GM21390 (cell line): ENCODE data around the gene C19orf67.
A peak's percentile ranks its signal among the peaks of the same experiment; 100 is the strongest.

Experiments used
- ATAC-seq: cut with Tn5 transposase; IDR thresholded peaks from one replicate; pipeline ENCODE4 v1.9.1; 2021; ENCODE audit not compliant: unreplicated experiment

Gene C19orf67

GRCh38 chr19:14085309-14085995 lies at the start of gene C19orf67:
TSS of gene C19orf67 (minus strand) at chr19:14085783. CDS start at chr19:14085627, 156 bp downstream.
- ATAC-seq = no peak

- no peak for ATAC-seq
Measured at GRCh38 chr19:14135355-14135754, 49.8 kb upstream of the C19orf67 start.

DNA sequence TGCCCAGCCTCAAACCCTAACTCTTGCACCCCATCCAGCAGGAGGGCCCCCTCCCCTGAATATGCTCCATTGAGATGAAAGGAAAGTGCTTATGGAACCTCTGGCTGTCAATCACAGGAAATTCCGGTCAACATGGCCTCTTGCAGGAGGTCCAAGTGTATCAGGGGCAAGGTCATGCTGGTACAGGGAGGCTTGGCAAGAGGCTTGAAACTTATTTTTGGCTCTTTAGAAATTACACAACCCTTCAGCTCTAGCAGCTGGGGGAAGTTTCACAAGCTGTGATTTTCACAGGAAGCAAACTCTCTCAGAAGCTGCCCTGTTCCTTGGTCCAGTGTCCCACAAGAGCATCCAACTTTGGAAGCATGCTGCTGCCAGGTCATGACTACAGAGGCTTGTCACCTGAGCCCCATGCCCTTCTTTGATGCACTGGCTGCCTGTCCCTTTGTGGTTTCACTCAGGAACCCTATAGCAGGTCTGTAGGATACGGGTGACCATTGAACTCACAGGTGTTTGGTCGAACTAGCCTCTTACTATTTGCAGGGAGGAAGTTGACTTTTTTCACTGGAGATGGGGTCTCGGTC lies 42.4 kb upstream of the C19orf67 start:
- ATAC-seq = no peak

- ATAC-seq = no peak
Measured at GRCh38 chr19:14127176-14127575, 41.6 kb upstream of the C19orf67 start.

GRCh38 chr19:14122924-14123323 lies 37.3 kb upstream of the C19orf67 start:
- ATAC-seq = no peak

GRCh38 chr19:14120497-14120780 lies 34.9 kb upstream of the C19orf67 start:
- no peak for ATAC-seq

- no peak for ATAC-seq
Measured at GRCh38 chr19:14119644-14120496, 34.3 kb upstream of the C19orf67 start.

DNA sequence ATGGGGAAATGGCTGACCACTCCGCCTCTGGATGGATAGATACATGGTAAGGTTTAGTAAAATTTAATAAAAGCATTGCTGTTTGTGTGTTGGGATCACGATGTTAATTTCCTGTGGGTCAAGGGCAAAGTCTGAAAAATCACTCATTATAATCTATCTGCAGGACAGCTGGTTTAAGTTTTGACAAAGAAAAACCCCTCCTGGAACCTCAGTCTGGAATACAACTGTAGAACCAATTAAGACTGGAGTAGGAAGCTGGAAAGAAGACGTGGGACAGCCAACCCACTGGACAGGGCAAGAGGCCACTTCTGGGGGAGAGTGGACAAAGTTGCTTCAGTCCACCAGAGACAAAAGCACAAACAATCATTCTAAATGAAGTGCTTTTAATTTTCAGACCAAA lies 33.6 kb upstream of the C19orf67 start:
- ATAC-seq = no peak

DNA sequence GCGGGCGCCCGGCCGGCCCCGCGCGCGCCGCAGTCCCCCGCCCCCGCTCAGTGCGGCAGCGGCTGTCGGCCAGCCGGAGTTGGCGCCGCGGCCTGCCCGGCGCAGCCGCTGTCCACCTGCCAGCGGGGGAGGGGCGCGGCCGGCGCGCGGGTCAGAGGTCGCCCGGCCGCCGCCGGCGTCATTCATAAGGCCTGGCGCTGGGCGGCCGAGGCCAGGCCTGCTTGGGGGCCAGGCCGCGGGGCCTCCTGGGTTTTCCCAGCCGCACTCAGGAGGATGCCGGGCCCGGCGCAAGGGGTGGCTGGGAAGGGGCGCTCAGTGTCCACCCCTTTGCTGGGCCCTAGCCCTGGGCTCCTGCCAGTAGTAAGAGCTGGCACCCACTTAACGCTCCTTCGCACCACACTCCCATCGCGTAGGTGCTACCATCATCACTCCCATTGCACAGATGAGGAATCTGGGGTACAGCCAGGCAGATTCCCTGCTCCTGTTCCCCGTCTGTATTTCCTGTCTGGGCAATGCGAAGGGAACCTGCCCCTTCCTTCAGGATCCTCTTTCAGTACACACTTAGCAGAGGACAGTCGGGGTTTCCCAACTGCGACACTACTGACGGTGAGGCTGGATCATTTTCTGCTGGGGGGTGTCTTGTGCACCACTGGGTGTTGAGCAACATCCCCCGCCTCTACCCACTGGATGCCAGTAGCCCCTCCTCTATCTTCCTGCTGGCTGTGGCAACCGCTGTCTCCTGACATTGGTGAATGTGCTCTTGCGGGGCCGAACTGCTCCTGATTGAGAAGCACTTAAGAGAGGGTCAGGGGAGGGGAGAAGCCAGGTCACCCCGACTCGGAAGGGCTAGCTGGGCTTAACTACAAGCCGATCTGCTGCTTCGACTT lies 32.8 kb upstream of the C19orf67 start:
- no peak for ATAC-seq

DNA sequence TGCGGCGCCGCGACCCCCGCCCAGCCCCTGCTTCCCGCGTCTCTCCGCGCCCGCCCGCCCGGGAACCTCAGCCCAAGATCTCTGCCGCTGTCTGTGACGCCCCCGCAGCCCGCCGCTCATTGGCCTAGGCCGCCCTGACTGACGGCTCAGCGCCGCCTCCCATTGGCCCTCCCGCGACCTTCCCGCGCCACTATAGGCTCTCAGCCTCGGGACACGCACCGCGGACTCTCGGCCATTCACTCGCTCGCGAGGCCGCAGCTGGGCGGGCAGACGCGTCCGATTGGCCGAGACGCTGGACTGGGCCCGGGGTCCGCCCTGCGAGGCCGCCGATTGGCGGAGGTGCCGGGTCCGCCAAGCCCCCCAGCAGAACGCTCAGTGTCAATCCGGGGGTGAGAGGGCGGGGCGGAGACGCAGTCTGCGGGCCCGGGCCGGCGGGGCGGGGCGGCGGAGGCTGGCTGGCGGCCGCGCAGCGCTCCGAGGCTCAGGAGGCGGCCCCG lies 32.1 kb upstream of the C19orf67 start, which contains the start of gene PRKACA:
Gene PRKACA (minus strand): TSS at position 95 of the 497 bp plus-strand sequence. CDS start 215 bp downstream, outside the sequence.
- ATAC-seq = peak; percentile 87

GRCh38 chr19:14116918-14117578 lies 31.5 kb upstream of the C19orf67 start:
- ATAC-seq = no peak

DNA sequence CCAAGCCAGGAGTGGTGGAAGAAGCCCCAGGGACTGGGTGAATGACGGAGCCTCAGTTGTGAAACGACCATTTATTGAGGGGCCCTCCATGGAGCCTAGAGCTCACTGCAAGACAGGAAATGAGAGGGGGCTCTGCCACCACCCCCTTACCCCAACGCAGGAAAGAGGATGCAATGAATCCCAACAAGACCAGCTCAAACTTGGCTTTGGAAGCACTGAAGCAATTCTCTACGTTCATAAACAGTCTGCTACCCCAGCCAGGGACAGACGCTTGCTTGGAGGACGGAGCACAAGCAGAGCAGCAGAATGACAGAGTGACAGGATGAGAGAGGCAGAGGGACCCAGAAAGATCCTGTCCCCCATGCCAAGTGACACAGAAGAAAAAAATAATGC lies 30.9 kb upstream of the C19orf67 start:
- no peak for ATAC-seq

GRCh38 chr19:14115756-14116155 lies 30.2 kb upstream of the C19orf67 start:
- ATAC-seq = no peak

DNA sequence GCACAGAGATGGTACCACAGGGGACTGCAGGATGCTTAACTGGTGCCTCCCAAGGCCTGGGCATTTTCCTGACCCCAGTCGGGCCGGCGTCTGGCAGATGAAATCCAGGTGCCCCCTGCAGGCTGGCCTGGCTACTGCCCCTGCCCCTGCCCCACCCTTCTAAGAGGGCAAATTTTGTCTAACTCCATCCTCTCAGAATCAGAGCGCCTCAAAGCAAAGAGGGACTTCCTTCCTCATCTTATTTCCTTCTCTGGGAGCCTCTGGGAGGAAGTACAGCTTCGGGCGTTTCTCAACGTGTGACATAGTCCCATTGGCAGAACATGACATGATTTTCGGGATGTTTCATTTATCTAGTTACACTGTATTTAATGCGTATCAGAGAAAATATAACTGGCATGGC lies 29.3 kb upstream of the C19orf67 start:
- no peak for ATAC-seq

DNA sequence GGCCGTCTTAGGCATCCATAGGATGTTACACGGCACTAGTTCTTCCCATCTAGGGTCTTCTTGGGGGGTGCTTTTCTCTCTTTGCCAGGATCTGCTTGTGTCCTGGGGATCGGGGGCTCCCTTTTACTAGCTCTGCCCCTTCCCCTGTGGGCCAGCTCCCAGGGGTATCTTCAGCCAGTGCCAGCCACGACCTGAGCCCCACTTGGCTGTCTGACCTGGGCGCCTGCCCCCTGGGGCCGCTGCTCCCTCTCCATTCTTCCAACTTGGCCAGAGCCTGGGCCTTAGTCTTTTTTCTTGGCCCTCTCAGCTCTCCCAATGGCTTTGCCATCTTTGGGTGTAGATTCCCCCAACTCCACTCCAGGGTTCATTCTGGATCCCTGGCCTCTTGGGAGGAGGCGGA lies 28.9 kb upstream of the C19orf67 start:
- no peak for ATAC-seq

GRCh38 chr19:14113762-14114414 lies 28.3 kb upstream of the C19orf67 start:
- no peak for ATAC-seq

DNA sequence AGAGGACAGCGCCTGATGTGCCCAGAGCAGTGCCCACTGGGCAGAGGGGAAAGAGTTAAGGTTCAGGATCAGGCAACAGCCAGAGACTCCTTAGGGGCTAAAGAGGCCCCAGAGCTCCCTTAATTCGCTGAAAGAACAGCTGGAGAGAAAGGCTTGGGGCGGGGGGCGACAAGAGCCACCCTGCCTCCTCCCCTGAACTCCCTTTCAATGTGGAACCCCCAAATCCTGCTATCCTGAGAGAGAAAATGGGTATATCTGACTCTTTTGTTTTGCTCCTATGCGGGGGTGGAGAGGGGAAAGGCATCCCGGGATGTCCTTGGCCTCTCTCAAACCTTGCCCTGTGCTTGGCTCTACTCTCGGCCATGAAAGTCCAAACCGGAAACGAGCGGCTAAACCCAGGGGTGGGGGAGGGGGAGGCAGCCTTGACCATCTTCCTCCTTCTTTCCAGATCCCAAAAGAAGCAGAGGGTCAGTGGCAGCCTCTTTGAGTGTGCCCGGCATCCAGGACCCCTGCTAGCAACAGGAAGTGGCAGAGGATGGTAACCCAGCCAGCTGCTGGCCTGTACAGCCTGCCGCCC lies 27.3 kb upstream of the C19orf67 start:
- no peak for ATAC-seq

DNA sequence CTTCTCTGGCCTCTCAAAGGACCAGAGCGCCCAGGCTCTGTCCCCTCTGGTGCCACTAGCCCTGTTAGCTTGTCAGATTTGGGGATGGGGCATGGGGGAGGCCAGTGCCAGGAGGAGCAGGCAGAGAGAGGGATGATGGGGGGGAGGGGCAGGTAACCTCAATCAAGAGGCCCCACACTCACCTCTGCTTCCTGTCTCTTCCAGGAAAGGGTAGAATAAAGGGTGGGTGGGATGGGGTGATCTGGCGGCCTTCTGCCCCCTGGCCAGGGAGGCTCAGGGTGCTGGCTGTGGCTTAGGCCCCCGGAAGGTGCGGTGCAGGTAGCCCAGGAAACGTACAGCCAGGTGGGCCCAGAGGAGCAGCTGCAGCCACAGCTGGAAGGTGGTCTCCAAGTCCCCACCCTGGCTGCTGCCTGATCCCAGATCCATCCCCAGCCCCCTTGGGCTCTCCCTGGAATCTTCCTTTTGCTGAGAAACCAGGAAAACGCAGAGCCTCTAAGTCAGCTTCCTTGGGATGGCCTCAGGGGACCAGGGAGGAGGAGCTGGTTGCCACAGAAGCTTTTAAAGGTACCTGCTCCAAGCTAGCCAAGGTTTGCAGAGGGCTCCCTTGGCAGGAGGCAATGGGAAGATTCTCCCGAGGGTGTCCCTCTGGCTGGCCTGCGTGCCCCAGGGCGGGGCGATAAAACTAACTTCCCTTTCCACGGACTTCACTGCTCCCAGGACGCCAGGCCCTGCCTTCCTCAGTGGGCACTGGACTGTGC lies 26.6 kb upstream of the C19orf67 start:
- ATAC-seq = no peak

DNA sequence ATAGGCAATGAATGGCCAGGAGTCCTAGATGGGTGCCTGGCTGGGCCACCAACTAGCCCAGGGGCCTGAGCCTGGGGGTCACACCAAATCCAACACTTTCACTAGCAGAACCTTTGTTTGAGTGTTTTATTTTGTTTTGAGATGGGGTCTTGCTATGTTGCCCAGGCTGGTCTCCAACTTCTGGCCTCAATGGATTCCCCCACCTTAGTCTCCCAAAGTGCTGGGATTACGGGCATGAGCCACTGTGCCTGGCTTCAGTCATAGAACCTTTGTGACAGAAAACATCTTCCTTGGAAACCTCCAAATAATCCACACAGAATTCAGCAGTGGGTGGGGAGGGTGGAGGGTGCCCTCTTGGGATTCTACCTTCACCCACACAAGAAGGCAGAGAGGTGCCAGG lies 25.9 kb upstream of the C19orf67 start:
- no peak for ATAC-seq
